Eye (tissue), 1 donor: ENCODE results near the gene EFCAB8.
"Not testable (repeated sequence)": the region's sequence is repeated elsewhere in the genome, so short reads cannot be mapped to it uniquely, and the experiment has no call there.

Experiments used
- DNase-seq: peaks from one replicate; pipeline ENCODE4 v3.0.0-alpha.2; 2015

The EFCAB8 gene

DNA sequence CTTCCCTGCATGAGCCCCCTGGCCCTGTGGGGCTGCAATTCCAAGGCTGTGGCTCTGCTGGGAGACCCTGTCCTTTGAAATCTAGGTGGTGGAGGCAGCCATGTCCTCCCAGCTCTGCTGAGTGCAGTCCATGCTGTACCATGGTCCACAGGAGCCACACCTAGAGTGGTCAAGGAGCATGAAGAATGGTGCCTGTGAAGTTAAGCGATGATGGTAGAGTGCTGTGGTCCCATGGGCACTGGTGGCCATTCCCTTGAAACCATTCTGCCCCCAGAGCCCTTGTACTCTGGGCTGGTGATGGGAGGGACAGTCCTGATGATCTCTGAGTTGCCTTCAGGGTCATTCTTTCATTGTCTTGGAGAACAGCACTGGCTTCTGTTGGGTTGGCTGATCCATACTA, 55.3 kb downstream of the EFCAB8 start:
- no peak for DNase-seq

DNA sequence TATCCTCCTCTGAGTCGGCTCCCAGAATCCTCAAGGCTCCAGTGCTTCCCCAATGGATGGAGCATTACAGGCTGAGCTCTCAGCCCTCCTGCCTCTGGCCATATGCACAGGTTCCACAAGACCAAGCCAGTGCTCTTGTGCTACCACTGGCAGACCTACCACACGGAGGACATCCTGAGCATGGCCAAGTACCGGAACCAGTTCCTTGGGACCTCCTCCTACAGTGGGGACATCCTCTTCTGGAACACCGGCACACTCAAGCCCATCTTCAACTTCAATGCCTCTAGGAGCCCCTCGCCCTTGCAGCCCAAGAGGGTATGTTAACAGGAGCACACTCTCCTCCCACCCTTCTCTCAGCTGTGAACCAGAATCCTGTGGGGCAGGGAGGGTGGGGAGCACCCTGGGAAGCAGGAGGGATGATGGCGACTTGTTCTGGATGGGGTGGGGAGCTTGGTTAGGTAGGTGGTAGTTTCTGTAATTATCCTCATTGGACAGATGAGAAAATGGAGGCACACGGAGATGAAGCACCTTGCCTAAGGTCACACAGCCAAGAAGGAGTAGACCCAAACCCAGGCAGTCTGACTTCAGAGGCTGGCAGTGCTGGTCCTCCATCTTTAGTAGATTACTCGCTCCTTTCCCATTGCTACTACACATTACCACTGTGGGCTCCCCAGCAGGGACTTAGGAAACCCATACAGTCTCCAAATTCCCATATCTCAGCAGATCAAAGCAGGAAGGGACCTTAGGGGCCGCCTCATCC, 58.6 kb downstream of the EFCAB8 start:
- DNase-seq: no peak

DNA sequence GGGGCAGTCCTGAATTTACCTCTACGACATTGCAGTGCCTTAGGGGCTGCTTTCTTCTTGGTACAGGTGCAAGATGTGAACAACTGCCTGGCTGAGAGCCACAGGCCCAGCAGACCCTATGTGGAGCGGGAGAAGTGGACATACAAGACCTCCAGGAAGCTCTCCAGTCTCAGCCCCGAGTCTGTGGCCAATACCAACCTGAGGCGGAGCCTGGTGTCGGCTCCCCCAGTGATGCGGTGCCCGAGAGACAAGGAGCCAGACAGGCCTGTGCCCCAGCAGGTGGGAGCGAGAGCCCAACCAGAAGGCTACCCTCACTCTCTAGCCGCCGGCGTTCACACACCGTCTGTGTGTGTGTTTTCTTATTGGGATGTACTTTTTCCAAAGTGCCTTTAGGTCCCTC, 59.6 kb downstream of the EFCAB8 start:
- DNase-seq: no peak

DNA sequence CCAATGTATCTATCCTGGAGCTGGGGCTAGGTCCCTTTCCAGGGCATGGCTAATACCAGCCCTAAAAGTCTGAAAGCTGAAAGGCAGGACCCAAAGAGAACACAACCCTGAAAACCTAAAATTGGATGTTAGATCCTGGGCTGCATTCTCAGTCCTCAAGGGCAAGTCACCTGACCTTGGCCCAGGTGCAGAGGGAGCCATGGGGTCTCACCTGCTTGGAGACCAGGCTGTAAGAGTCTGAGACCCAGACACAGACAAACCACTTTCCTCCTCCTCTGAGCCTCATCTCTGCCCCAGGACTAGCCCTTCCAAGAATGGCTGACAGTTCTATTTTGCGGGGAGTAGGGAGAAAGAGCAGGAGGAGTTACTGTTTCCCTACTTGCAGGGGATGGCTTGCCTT, 60.0 kb downstream of the EFCAB8 start:
- no peak for DNase-seq

DNA sequence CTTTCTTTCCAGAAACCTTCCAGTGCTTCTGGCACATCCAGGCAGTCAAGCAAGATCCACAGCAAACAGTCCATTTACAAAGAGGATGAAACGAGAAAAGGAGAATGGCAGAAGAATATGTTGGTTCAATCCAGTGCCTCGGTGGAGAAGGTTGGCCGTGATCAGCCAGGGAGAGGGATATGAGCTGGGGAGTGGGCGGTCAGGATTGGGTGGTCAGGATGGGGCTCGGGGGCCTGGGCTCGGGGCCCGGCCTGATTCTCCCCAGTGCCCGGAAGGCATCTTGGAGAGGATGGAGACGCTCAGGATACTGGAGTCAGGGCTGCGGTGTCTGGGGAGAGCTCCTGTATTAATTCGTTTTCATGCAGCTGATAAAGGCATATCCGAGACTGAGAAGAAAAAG, 61.3 kb downstream of the EFCAB8 start:
- no peak for DNase-seq

DNA sequence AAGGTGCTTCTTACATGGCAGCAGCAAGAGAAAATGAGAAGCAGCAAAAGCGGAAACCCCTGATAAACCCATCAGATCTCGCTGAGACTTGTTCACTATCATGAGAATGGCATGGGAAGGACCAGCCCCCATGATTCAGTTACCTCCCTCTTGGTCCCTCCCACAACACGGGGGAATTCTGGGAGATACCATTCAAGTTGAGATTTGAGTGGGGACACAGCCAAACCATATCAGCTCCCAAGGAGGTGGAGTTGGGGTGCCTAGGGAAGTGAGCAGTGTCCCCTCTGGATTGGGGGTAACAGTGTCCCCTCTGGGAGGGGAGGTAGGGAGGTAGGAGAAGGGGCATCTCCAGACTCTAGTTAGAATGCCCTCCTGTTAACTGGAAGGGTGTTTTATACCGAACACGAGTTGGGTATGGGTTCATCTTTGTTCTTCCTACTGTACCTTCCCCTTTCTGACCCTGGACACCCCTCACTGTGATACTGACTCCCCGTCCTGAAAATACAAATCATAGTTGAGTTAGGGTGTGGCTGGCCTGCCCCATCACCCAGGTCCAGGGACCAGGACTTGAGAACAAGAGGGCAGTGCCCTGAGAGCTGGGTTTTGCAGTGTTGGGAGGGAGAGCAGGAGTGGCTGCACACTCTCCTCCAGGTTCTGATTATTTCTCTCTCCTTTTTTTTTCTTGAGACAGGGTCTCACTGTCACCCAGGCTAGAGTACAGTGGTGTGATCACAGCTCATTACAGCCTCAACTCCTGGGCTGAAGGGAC, 62.0 kb downstream of the EFCAB8 start:
- DNase-seq: no peak

DNA sequence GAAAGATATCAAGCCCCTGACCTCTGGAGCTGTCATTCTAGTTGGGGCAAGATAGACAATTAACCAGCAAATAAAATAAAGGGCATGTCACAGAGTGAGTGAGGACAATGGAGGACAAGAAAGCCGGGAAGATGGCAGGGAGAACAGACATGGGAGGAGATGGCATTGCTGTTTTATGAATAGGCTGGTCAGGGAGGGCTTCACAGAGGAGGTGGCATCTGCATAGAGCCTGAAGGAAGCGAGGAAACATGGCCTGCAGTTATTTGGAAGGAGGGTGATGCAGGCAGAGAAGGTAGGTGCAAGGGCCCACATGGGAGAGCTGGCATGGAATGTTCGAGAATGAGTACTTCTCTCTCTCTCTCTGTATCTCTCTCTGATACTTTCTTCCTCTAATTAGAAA, 63.7 kb downstream of the EFCAB8 start:
- no peak for DNase-seq

DNA sequence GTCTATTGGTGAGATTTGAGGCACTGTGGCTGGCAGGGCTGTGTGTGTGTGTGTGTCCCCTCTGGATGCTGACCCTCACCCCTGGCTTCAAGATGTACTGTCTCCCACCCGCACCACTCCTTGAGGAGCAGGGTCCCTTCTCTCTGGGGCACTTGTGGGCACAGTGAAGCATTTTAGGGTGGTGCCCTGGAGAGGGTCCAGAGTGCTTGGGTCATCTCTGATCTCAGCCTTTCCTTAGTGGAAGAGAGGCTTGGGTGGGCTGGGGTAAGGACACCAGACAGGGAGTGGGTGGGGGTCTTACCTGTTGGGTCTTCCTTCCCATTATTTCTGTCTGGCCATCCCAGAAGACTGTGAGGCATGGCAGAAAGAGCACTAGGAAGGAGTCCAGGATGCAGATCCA, 66.1 kb downstream of the EFCAB8 start:
- no peak for DNase-seq

DNA sequence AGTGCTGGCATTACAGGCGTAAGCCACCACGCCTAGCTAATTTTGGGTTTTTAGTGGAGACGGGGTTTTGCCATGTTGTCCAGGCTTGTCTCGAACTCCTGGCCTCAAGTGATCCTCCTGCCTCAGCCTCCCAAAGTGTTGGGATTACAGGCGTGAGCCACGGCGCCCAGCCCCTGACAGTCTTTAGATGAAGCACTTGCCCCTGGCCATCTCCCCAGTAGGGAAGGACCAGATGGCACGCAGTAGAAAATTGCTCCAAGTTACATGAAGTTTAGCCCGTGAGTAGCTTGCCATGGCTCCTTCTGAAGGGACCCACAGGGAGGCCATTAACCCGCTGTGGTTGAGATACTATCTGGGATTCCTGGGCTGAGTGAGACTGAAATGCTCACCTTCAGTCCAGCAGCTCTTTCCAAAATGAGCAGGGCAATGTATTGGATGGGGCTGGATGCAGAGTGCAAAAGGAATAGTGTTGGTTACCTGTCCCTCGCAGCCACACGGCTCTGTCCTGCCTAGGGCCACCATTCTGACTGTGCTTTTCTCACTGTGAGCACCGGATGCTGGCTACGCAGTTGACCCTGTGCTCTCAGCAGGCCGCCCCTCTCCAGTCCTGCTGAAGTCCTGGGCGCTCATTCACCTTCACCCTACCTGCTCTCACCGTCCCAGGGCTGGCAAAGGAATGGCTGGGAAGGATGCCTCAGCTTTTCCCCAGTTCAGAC, 66.9 kb downstream of the EFCAB8 start:
- no peak for DNase-seq

DNA sequence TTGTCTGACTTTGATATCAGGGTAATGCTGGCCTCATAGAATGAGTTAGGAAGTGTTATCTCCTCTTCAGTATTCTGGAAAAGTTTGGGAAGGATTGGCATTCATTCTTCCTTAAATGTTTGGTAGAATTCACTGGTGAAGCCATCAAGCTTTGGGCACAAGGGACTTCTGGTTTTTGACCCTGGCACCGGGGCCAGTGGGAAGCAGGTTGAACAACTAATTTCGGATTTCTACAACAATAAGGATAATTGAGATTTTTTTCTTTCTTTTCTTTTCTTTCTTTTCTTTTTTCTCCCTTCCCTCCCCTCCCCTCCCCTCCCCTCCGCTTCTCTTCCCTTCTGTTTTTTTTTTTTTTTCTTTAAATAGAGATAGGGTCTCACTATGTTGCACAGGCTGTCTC, 70.4 kb downstream of the EFCAB8 start:
- no peak for DNase-seq

DNA sequence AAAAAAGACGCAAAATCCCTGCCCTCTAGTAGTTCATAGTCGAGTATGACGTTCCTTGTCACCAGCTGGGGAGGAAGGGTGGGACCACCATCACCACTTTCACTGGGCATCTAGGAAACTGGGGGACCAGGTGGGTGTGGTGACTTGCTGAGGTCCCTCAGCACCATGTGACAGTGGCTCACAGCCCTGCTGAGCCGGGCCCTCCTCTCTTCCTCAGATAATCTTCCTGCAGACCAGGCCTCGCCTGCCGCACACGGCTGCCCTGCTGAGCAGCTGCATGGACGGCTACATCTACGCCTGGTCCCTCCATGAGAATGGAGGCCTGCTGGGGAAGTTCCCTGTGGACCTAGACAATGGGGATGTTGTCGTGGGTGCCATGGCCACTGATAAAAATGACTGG, 71.5 kb downstream of the EFCAB8 start:
- no peak for DNase-seq

DNA sequence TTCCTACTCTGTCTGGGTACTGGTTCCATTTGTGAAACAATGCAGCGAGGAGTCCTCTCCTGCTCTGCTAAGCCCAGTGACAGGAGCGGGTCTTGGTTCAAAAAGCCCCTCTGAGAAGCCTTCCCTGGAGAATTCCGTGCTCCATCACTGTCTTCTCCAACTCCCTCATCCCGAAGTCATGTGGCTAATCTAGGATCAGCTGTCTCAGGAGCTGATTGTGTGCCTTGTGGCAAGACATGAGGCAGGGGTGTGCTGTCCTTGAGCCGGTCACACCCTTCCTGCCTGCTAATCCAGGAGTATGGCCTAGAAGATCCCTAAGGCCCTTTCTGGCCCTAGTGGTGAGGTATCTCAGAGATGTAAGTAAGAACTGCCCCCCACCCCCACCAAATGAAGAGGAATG, 72.0 kb downstream of the EFCAB8 start:
- no peak for DNase-seq

DNA sequence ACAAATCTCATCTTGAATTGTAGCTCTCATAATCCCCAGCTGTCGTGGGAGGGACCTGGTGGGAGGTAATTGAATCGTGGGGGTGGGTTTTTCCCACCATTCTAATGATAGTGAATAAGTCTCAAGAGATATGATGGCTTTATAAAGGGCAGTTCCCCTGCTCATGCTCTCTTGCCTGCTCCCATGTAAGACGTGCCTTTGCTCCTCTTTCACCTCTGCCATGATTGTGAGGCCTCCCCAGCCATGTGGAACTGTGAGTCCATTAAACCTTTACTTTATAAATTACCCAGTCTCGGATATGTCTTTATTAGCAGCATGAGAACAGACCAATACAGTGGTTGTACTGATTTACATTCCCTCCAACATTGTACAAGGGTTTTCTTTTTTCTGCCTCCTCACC, 75.9 kb downstream of the EFCAB8 start:
- DNase-seq: no peak

DNA sequence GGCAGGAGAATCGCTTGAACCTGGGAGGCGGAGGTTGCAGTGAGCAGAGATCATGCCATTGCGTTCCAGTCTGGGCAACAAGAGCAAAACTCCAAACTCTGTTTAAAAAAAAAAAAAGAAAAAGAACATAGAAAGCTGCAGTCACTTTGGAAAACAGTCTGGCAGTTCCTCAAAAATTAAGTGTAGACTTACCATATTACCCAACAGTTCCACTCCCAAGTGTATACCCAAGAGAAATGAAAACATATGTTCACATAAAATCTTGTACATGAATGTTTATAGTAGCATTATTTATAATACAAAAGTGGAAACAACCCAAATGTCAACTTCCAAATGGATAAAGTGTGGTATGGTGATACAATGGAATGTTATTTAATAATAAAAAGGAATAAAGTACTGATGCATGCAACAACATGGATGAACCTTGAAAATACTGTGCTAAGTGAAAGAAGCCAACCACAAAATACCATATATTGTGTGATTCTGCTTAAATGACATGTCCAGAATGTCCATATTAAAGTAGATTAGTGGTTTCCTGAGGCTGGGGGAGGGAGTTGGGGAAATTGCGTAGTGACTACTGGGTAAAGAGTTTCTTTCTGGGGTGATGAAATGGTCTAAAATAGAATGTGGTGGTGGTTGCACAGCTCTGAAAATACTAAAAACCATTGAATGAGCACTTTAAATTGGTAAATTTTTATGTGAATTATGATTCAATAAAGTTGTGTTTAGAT, 82.6 kb downstream of the EFCAB8 start:
- no peak for DNase-seq

DNA sequence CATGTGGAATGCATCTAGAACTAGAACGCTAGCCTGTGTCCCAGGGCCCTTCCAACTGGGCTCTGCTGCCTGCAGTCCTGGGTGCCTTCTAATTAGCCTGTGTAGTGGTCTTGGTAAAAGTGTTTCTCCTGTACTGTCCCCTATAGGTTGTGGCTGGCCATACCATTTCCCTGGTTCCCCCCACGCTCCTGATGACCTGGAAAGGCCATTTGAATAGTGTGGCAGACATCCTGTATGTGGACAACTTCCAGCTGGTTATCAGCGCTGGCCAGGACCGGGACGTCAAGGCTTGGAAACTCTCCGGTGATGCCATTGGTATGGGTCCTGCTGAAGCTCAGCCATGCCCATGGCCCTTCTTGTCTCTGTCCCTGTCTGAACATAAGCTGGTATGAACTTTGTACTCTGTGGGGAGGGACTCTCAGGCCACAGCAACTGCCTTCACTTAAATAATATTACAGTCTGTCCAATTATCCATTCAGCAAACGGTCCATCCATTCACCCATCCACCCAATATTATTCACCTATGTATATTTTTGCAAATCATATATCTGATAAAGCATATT, 84.8 kb downstream of the EFCAB8 start:
- no peak for DNase-seq

DNA sequence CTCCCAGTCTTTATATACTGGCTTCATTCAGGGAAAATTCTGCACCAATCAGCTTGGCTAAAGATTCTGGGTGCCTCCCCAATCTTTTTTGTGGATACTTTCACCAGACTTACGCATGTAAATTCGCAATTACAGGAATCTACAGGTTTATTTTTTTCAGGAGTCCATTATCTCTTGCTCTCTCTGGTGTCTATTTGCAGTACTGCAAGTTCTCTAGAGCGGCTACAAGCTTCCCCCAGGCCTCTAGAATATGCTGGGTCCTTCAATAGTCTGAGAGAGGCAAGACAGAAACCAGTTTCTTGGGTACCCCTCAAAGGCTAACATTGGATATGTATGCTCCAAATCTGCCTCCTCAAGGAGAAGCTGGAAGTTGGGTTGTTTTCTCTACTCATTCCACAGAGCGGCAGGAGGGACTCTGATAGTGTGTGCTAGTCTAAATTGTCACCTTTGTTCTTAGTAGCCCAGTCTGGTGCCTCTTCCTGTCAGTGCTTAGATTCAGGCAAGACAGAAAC, 87.0 kb downstream of the EFCAB8 start:
- DNase-seq: peak; percentile 39

DNA sequence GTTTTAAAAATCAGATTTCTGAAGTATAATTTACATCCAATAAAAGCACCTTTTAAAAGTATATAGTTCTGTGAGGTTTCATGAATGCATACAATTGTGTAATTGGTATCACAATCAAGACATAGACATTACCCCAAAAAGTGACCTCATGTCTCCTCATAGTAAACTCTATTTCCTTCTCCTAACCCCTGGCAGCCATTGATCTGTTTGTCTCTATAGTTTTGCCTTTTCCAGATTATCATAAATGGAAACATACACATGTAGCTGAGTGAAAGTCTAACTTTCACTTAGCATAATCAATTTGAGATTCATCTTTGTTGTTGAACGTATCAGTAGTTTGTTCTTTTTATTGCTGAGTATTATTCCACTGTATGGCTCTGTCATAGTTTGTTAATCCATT, 87.9 kb downstream of the EFCAB8 start:
- no peak for DNase-seq

DNA sequence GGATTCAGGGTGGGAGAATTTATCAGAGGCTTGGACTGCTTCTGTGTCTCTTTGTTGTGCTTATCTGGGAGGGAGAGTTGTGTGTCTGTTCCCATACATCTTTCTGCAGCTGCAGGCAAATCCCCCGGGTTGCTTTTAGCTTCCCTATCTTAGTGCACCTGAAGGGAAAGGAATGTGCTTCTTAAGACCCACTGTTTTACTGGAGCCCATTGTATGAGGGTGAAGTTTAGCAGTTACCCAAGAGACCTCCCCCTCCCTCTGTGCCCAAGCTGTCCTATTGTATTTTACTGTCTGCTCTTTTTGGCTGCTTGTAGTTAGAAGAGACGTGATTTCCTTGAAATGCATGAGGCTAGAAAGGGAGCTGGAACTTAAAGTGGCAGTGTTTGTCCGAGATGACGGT, 91.8 kb downstream of the EFCAB8 start:
- not testable (repeated sequence) for DNase-seq

DNA sequence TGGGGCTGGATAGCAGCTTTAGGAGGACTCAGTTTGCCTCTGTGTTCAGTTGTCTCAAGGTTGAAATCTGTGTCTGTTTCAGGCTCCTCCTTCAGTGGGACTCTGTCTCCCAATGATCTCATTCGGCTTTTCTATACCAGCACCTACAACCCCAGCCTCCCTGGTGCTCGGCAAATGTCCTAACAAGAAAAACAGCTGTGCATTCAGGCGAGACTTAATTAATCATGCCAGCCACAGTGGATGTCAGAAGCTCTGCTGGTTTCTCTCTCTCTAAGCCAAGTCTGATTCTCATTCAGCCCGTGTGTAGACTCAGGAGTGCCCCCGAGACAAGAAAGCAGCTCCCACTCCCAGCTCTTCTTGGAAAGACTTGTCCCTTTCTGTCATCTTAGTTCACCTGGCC, 98.7 kb downstream of the EFCAB8 start:
- no peak for DNase-seq

DNA sequence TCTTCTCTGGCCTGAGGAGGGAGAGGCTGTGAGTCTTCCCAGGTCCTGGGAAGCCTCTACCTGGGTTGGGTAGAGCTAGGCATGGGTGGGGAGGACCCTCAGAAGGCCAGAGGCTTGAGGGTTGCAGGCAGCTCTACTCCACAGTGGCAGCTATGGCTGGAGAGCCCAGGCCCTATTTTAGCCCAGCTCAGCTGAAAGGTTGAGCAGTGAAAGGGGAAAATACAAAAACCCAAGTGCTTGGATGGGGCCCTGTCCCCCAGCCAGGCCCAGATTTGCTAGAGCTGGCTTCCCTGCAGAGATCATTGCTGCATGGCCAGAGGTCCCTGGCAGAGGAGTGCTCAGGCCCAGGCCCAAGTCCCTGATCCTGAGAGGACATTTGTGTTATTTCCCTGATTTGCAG, 99.9 kb downstream of the EFCAB8 start:
- no peak for DNase-seq

DNA sequence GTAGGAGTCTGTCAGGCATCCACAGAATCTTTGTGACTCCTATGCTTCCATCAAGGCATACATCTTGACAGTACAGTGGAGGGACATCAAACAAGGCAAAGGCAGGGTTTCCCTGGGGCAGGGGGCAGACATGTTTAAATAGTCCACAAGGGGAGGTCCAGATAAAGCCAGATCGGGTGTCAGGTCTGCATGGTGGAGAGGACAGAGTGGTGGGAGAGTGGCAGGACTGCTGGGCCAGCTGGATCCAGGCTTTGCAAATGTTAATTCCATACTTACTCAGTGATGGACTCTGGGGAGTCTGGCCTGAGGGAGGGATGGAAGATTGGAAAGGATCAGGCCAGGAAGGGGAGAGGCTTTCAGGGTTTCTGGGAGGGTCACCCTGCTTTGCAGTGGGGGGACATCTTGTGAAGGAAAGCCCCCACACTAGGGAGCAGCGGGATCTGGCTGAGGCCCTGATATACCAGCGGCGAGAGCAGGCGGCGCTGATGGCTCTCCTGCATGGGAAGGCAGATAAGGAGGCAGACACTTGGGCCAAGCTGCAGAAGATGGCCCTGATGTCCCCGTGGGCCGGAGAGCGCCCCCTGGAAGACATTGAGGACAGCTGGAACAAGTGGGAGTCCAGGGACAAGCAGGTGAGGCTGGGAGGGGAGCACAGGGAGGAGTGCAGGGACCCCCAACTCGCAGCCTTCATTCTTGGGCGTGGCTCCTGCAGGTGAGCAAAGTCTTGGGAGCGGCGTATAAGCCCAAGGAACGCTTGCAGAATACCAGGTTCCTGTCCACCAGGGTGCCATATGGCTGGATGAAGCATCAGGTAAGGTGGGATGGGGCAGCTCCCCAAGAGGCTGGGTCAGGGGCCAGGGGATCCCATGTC, 100.9 kb downstream of the EFCAB8 start:
- no peak for DNase-seq

DNA sequence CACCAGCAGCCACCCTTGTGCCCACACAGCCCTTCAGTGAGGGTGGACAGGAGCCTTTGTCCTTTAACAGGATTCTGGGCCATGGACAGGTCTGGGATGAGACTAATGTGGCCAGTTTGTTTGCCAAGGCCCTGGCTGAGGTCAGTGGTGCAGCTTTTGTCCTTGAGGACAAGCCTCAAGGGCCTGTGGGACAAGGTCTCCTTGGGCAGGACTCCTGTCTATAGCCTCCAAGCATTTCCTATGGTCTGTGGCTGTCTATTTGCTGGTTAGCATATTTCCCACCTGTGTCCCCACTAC, 101.4 kb downstream of the EFCAB8 start:
- no peak for DNase-seq
